Central memory CD4-positive, alpha-beta T cell (primary cell): Measurements from ENCODE around the gene CAMKMT.
"Not testable (repeated sequence)": the region's sequence is repeated elsewhere in the genome, so short reads cannot be mapped to it uniquely, and the experiment has no call there.

Experiments used
- DNase-seq: peaks from one replicate; pipeline ENCODE4 v3.0.0; 2022

CAMKMT gene

DNA sequence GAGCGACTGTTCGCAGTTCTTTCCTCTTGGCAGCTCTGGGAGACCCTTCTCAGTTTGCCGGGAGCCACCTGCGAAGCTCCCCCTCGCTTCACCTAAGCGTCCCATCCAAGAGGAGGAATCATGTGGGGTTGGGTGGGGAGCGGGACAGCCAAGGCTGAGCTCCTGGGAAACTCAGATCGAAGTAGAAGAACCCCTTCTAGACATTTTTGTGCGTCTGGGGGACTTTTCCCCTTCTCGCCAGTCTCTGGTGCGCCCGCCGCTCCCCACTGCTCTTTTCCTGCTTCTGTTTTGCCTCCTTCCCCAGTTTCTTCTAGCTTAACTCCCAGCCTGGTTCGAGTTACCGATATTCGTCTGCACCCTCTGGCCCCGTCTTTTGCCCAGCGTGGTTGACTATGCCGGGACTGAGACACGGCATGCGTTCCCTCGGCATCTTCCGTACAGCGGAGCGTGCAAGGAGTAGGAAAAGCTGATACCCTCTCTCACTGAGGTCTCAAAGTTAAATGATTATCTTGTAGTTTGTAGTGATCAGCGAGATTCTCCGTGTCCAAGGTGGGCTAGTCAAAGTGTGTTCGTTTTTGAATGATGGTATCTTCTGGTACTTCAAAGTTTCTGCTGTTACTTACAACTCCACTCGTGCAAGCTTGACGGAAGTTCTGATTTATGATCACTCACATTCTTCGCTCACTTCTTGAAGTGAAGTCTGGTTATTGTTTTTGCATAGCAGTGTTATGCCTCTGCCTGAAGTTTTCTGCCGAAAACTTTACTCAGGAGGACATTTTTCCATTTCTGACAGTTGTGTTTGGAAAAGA is 664 bp downstream of the CAMKMT start:
- DNase-seq: peak; percentile 39

DNA sequence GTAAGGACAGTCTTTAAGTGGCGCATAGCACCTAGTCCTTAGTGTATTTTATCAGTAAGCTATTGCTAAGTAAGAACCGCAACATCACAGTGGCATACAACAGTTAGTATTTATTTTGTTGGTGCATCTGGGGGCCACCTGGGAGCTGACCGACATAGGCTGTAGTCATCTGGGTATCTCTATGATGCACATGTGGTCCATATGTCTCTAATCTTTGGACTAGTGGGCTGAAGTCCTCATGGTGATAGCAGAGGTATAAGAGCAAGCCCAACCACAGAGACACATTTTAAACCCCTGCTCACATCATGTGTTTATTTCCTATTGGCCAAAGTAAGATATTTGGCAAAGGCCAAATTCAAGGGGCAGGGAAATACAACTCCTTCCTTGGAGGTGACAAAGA is 2.9 kb downstream of the CAMKMT start:
- no peak for DNase-seq

DNA sequence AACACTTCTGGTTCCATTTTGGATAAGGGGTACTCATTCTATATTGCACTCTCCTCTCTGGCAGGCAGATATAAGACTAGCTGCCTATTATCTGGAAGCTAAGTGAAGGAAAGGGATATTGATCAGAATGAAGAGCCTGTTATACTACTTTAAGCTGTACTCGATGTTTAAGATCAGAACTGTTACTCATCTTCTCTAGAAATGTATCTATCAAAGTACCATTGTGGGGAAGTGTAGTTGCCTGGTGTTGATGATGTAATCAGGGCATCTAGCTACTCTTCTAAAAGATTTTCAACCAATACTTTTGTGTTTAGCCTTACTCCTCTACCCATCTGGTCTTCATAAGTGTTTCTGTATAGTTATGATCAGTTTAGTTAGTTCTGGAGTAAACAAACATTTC is 5.8 kb downstream of the CAMKMT start:
- DNase-seq: no peak

DNA sequence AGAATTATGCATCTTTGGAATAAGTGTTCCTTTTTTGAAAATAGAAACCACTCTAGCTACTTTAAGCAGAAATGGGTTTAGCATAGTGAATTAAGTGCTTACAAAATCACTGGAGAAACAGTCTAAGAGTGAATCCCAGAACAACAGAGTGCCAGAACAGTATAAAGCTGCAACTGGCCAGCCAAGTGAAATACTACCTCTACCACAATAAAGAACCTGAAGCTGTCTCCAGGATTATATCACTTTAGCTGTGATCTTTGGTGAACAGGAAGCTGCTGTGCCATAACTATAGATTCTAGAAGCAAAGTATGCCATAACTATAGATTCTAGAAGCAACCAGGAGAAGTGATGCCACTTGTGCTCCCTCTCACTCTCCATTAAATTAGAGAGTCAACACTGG is 7.6 kb downstream of the CAMKMT start:
- DNase-seq: no peak

DNA sequence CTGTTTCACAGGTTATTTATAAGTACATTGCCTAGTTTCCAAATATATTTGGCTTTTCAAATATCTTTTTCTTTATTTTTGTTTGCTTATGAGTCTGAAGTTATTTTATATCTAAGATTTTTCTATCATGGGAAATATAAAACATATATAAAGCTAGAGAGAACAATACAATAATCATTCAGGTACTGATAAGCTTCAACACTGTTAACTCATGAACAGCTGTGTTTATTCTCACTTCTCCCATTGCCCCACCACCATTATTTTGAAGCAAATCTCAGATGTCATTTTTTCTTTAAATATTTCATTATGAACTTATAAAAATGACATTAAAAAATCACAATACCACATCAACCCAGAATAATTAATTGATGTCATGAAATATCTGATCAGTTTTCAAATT is 9.7 kb downstream of the CAMKMT start:
- no peak for DNase-seq

DNA sequence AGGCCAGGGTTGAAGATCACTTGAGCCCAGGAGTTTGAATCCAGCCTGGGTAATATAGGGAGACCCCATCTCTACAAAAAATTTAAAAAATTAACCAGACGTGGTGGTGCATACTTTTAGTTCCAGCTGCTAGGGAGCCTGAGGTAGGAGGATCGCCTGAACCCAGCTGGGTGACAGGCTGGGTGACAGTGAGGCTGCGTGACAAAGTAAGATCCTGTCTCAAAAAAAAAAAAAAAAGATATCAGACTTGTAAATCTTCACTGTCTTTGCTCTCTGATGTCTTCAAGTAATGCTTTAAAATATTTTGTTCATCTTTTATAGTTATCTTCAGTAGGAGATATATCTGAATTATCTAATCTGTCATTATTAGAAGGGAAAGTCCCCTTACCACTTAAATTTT is 10.5 kb downstream of the CAMKMT start:
- DNase-seq: no peak

DNA sequence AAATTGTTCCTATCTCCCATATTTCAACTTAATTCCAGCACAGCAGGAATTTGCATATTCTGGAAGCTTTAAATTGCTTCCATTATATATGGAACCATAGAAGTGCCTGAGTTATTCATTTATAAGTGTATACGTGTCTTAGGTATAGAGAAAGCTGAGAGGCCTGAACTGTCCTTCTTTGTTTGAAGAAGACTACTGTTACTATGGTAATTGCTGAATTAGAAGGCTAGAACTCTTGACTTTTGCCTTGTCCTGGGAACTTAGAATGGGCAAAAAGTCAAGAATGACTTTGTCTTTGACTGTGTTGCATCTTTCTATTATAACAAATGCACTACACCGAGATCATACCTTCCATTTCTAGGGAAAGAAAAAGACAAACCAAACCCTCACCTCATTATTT is 15.7 kb downstream of the CAMKMT start:
- no peak for DNase-seq

DNA sequence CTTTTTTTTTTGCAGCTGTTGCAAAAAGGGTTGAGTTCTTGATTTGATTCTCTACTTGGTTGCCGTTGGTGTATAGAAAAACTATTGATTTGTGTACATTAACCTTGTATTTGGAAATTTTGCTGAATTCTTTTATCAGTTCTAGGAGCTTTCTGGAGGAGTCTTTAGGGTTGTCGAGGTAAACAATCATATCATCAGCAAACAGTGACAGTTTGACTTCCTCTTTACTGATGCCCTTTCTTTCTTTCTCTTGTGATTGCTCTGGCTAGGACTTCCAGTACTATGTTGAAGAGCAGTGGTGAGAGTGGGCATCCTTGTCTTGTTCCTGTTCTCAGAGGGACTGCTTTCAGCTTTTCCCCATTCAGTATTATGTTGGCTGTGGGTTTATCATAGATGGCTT is 23.5 kb downstream of the CAMKMT start:
- DNase-seq: not testable (repeated sequence)

DNA sequence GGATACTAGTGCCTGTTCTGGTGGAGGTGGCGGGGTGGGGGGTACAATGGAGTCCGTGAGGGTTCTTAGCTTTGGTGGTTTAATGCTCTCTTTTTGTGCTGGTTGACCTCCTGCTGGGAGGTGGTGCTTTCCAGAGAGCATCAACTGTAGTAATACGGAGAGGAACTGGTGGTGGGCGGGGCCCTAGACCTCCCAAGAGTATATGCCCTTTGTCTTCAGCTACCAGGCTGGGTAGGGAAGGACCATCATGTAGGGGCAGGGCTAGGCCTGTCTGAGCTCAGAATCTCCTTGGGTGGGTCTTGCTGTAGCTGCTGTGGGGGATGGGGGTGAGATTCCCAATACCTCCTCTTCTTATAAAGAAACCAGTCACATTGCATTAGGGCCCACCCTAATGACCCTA is 27.1 kb downstream of the CAMKMT start:
- DNase-seq: no peak

DNA sequence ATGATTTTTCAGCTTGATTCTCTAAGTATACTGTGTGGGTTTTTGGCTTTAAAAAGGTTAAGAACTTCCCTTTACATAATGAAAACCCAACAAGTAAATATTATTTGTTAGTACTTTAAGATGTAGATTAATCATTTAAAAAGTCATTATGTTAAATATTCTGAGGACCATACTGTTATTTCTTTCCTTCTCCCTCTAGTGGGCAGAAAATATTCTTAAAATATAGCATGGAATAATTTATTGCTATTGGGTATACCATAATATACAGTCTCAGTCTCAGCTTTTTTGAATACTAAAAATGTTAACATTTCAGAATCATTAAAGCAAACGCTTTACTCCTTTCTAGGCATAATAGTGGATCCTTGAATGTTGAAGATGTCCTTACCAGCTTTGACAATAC is 28.1 kb downstream of the CAMKMT start:
- no peak for DNase-seq

DNA sequence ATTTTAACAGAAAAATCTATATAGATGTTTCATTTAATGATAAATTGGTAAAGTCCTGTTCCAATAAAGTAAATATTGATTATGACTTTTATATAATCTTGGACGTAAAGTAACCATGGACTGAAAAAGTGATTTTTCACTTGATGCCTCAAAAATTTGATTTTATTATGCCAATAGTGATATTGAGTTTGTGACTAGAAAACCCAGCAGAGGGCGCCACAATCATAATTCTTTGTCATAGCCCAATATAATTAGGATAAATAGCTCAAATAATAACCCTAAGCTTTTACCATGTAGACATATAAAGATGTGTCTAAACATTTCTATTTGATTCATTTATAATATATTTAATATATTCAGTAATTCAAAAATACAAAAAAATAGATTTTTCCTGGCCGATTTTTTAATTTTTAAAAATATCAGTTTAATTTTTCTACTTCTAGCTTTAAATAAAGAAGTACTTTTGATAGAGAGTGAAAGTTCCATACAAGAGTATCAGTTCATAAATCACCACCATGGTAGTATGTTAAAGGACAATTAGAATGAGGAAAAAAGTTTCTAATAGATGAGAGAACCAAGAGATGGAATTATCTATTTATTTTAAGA is 30.7 kb downstream of the CAMKMT start:
- DNase-seq: peak; percentile 10

DNA sequence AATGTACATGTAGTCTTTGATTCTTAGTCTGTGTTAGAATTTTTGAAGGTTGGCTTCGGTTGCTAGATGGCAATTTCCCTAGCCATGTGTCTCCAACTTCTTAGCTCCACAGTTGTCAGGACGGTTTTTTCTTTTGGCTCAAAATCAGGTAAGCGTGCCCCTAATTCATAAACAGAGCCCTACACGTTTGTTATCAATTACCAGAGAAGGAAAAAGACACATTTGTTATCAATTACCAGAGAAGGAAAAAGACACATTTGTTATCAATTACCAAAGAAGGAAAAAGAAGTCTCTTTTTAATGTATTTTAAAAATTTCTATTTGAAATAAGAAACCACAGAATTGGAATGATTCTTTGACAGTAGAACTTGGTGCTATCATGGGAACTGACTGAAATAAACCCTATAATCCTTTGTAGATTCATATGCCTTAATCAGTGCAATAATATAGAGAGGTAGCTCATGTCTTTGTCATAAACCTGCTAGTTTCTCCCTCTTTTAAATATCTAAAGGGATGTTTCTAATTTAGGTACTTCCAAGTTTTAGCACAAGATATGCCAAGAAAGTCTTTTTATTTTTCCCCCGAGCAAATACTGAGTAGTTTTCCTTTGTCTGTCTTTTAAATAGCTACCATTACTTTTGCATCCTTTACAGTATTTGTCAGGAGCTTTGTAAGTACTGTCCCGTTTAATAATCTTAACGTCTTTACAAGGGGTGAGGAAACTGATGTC is 35.9 kb downstream of the CAMKMT start:
- no peak for DNase-seq

DNA sequence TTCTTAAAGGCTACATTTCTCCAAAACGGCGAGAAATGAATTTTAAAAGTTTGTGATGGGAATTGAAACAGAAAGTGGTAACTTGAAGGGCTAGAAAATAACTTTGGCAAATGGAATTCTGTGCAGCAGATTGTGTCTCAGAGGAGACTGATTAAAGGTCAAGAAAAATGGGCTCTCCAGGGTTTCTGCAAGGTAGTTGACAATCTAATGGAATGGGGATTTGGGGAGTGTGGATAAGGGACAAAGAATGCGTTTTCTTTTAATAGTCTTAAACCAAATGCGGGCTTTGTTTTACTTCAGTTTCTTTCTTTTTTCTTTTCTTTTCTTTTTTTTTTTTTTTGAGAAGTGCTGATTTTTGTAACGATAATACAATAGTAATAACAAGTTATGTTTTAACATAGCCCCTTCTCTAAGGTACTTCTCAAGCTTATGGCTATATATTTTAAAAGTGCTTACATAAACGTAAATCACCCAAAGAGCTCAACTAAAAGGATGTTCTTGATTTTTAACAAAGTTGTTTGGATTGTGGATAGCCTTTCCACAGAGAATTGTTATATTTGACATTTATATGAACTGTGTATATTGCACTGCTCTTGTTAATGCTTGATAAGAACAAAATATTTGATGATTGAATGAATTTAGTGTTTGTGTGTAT is 36.6 kb downstream of the CAMKMT start:
- no peak for DNase-seq

DNA sequence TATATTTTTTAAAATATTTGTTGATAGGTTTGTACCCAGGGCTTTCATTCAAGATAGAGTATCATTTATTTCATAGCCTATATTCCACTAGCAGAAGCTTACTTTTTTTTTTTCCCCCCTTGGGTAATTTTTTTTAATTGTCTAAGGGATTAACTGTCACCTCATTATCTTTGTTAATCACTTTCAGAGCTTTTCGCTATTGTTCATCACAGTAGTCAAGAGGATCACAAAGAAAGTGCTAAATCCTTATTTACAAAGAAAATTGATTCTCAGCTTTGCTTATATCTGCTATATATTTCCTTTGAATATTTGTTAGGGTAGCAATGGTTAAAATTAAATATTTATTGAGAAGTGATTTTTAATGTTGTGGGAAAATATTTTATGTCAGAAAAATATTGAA is 59.0 kb downstream of the CAMKMT start:
- no peak for DNase-seq

DNA sequence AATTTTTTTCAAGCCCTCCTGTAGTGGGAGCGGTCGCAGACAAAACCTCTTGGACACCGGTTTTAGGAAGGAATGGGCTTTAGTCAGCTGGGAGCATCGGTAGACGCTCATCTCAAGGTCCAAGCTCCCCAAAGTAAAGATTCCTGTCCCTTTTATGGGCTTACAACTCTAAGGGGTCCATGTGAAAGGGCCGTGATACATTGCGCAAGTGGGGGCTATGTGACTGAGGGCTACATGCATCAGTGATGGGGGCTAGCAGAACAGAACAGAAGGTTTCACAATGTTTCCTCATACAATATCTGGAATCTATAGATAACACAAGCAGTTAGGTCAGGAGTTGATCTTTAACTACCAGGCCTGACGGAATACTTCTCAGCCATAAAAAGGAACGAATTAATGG is 62.5 kb downstream of the CAMKMT start:
- DNase-seq: no peak

DNA sequence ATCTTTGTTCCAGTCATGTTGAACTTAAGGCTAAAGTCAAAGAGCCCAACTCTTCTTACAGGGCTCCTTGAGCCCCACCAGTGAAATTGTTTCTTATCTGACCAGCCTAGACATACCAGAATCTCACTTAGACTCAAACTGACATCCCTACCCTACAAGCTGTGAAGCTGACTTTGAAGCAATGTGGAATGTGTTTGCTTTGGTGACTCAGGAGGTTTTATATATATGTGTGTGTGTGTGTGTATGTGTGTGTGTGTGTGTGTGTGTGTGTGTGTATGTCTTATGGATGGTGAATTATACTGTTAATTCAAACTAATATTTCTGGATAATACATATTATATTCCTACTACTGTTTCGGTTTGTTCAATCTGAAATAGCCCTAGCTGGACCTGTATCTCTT is 67.3 kb downstream of the CAMKMT start:
- no peak for DNase-seq

DNA sequence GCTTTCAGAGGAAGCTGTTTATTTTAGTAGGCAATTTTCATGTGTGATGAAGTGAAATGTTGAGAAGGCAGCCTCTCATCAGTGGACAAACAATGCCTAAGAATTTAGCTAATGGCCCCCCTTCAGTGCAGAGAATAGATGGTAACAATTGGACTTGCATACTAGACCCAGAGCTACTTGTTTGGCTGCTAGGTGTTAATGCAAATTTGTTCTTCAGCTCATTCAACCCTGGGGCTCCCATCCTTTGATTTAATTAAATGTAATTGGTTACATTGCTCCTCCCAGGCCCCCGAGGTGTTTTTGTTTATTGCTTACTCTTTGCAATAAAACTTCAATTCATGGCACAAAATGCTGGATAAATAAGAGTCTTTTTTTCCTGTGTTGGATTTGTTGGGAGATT is 68.6 kb downstream of the CAMKMT start:
- no peak for DNase-seq

DNA sequence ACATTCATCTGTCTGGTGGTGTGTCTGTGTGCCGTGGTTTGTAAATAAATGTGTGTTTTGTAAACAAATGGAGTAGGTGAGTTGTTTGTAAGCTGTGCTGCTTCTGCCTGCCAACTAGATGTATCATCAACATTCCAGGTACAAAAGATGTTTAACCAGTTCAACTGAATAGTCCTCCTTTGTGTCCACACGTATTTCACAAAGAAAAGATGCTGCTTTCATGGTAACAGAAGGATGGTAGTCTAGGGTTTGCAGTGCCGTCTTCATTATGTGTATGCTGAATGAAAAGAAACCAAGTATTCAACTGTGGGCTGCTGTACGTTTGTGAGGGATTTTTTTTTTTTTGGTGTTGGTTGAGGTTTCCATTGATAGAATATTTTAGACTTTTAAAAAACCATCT is 72.1 kb downstream of the CAMKMT start:
- DNase-seq: no peak

DNA sequence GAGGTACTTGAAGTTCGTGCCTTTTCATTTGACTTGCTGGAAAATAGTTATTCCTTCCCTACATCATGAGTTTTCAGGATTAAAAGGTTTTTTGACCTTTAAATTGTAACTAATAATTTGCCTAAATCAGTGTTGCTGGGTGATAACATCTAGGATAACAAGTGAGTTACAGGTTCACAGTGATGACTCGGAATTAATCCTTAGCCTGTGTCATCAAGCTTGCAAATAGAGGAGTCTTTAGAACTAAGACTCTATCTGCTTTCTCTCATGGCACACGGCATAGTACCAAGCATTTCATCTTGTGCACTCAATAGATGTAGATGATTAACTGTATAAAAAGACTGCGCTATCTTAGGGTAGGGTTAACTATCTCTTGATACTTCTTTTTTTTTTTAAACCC is 79.5 kb downstream of the CAMKMT start:
- DNase-seq: no peak

DNA sequence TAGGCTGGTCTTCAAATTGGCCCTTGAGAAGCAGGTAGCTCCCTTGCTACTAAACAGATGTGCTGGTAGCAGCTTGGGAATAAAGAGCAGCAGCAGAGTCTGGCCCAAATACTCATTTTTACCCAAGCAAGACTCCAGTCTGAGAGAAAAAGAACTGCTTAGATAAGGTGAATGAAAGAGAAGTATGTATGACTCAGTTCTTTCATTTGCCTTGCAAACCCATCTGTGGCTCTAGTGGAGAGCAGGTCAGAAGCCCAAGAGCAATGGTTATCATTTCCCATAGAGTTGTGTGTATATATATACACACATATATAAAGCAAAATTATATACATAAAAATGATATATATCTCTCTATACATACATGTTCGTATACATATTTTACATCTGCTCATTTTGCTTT is 80.3 kb downstream of the CAMKMT start:
- no peak for DNase-seq

DNA sequence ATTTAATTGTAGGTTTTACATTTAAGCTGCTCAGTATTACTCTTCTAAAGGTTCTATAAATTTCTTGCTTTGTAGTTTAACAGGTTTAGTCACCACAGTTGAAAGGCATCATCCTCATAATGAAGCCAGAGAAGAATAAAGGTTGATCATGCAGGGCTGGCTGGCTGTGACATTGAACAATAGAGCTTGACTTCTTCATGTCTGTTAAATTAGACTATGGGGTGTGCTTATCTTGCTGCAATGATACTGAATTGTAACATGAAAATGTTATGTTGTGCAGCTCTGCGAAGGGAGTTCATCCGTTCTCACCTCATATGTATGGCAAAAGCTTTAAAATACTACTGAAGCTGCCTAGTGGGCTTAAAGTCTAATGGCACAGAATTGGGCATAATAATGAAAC is 81.8 kb downstream of the CAMKMT start:
- no peak for DNase-seq

DNA sequence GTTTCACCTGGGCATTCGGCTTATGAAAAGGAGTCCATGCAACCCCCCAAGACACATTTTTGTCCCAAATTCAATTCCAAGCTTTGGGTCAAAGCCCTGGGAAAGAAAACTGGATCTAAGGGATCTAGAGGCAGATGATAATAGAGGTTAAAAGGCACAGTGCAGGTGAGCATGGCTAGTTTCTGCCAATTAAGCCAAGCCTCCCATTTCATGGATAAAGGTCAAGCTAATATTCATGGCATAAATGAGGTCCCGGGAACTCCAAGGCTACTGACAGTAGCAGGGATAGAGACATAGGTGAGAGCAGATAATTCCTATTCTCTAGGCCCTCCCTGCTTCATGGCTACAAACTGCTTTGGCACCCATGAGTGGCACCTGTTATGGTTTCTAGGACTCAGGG is 83.1 kb downstream of the CAMKMT start:
- no peak for DNase-seq

DNA sequence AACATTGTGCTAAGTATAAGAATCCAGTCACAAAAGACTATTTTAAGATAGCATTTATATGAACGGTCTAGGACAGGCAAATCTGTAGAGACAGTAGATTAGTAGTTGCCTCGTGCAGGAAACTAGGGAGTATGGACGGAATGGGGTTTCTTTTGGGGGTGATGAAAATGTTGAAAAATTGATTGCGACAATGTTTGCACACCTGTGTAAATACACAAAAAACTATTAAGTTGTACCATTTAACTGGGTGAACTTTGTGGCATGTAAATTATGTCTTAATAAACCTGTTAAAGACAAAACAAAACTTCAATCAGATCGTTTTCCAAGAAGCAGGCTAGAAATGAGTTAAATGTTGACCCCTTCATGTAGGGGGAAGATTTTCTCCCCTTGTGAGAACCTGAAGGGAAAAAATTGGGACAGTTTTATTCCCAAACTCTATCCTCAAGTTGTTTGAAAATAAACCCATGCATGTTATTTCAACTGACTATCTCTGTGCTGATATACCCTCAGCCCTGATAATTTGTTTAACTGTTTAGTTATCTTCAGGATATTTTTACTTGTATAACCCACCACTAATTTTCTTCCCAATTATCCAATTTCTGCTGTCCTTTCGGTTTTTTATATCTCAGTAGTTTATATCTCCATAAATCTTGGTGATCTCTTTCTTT is 87.2 kb downstream of the CAMKMT start:
- DNase-seq: no peak
